ENCODE results near the gene CRNN. TPM values are rescaled to one million over a fixed set of nuclear protein-coding genes. Genes with fewer than 3 reads are reported as not detected.

The CRNN gene
- total RNA-seq, 2 donors from 2014 or later, result not detected

DNA sequence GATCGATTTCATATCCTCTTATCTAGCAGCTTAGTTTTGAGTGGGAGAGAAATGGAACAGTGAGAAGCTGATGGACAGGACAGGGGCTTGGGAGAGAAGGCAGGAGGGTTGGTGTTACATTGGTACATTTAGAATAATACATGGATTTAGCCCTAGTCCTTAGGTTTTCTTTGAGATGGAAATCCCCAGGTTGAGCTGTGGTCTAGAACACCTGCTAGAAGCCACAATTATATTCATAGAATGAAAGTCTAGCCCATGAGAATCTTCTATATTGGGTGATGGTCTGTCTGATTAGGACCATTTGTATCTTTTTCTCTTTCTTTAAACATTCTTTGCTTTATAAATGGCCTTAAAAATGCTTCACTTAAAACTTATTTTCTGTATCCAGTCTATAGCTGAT is 19.9 kb downstream of the CRNN start:
- Histone ChIP-seq H3K4me3 (no peak overlapping the region), H3K36me3 (no peaks in the 10 kb centered on the region)
- ATAC-seq (ENCODE audit: insufficient number of reproducible peaks, low FRiP score, low read depth), result no peak

DNA sequence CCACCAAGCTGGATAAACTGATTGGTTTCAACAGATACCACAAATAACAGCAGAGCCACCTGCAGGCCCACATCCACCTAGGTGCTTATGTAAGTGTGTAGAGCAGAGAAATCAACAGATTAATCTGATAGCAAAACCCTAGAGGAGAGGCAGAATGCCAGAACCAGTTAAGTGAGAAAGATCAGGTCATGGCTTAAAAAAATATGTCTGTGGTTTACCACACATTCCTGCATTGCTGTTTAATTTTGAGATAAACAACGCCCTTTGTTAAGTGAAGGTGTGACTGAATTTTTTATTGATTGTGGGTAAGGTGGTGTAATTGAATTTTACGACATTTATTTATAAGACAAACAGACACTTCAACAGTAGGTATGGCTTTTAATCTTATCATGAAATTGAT is 21.2 kb downstream of the CRNN start:
- Histone ChIP-seq H3K27me3 (replicated peaks; ENCODE audit: insufficient read depth) (peaks cover 7% of the 10 kb centered on the region), H3K9me3 (no peaks in the 10 kb centered on the region), H3K4me1 (ENCODE audit: control insufficient read depth in 1 of 2, low read depth in 2 of 2) (no peaks in the 10 kb centered on the region), H3K4me3 (no peak overlapping the region), H3K36me3 (no peaks in the 10 kb centered on the region), H3K27ac (no peak overlapping the region)
- ATAC-seq (ENCODE audit: insufficient number of reproducible peaks, low FRiP score, low read depth), result no peak
- no peak for DNase-seq (ENCODE audit: low spot score)
- TF ChIP-seq, protein P1, sequence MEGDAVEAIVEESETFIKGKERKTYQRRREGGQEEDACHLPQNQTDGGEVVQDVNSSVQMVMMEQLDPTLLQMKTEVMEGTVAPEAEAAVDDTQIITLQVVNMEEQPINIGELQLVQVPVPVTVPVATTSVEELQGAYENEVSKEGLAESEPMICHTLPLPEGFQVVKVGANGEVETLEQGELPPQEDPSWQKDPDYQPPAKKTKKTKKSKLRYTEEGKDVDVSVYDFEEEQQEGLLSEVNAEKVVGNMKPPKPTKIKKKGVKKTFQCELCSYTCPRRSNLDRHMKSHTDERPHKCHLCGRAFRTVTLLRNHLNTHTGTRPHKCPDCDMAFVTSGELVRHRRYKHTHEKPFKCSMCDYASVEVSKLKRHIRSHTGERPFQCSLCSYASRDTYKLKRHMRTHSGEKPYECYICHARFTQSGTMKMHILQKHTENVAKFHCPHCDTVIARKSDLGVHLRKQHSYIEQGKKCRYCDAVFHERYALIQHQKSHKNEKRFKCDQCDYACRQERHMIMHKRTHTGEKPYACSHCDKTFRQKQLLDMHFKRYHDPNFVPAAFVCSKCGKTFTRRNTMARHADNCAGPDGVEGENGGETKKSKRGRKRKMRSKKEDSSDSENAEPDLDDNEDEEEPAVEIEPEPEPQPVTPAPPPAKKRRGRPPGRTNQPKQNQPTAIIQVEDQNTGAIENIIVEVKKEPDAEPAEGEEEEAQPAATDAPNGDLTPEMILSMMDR (IDR thresholded peaks at IDR 0.05), result no peak

More for the DNA sequence above, 19.9 kb downstream of the CRNN start:
- DNase-seq (ENCODE audit: low spot score), result no peak
- Histone ChIP-seq H3K27ac (no peak overlapping the region), H3K27me3 (replicated peaks; ENCODE audit: insufficient read depth) (peaks cover 7% of the 10 kb centered on the region), H3K4me1 (ENCODE audit: control insufficient read depth in 1 of 2, low read depth in 2 of 2) (no peaks in the 10 kb centered on the region), H3K9me3 (no peaks in the 10 kb centered on the region)
- TF ChIP-seq, protein P1 (IDR thresholded peaks at IDR 0.05), result no peak

DNA sequence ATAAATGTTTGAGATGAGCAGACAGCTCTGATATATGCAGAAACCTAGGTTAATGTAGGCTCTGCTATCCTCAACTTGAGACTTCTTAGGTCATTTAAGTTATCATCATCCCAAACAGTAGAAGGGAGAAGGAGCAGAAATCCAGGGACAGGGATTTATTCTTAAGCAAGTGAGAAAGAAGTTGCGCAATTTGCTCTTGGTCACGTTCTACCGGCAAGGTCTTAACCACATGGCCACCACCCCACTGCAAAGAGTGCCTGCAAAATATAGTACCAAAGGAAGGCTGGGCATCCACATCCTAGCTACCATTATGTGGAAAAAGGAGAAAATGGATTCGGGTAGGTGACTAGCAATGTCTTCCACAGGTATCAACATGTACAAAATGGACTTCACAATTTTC is 25.2 kb downstream of the CRNN start:
- H3K36me3 ChIP-seq, result no peaks in the 10 kb centered on the region

DNA sequence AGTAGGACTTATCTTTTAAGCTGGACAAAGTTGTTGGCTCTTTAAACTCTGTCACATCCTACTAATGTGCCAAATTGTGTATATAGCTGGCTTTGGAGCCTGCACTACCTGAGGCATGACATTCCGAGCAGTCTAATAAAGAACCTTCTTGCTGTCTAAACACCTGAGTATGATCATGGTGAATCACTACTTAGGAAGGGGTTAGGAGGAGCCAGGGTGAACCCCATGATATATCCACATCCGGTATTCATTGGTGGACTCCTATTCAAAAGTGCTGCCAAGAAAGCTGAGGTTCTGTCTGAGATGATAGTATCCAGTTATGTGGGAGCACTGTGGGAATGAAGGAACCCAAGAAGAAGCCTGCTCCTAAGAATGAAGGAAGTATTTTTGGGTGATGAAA is 27.1 kb downstream of the CRNN start:
- H3K4me3 ChIP-seq, result no peak overlapping the region
- peaks cover 4% of the 10 kb centered on the region for H3K27me3 ChIP-seq (replicated peaks; ENCODE audit: insufficient read depth)
- no peaks in the 10 kb centered on the region for H3K4me1 ChIP-seq (ENCODE audit: control insufficient read depth in 1 of 2, low read depth in 2 of 2)
- DNase-seq (ENCODE audit: low spot score), result no peak
- no peak for ATAC-seq (ENCODE audit: insufficient number of reproducible peaks, low FRiP score, low read depth)
- H3K36me3 ChIP-seq, result no peaks in the 10 kb centered on the region
- H3K9me3 ChIP-seq, result no peaks in the 10 kb centered on the region
- TF ChIP-seq, protein P1 (IDR thresholded peaks at IDR 0.05), result no peak
- no peak overlapping the region for H3K27ac ChIP-seq

More for the DNA sequence above, 25.2 kb downstream of the CRNN start:
- ATAC-seq (ENCODE audit: insufficient number of reproducible peaks, low FRiP score, low read depth) (no peak), DNase-seq (ENCODE audit: low spot score) (no peak)
- Histone ChIP-seq H3K4me1 (ENCODE audit: control insufficient read depth in 1 of 2, low read depth in 2 of 2) (no peaks in the 10 kb centered on the region), H3K27me3 (replicated peaks; ENCODE audit: insufficient read depth) (peaks cover 7% of the 10 kb centered on the region), H3K9me3 (no peaks in the 10 kb centered on the region), H3K27ac (no peak overlapping the region), H3K4me3 (no peak overlapping the region)
- TF ChIP-seq, protein P1 (IDR thresholded peaks at IDR 0.05), result no peak

DNA sequence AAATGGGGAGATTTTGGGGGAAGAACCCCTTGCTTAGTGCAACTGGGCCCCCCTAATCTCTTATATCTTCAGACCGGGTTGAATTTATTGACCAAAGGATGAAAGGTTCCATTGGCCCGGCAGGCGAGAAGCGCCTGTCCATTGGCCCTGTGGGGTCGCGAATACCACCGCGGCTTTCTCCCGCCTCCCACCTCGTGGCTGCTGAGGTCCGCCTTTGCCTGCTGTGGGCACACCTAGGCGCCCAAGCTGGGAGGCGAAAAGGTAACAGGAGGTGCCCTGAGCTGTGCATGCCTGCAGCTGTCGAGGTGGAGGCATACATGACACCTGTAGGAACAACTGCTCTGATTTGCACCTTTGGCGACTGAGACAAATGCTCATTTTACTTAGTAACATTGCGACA is 33.1 kb downstream of the CRNN start:
- DNase-seq (ENCODE audit: low spot score) (no peak), ATAC-seq (ENCODE audit: insufficient number of reproducible peaks, low FRiP score, low read depth) (no peak)
- Histone ChIP-seq H3K9me3 (no peaks in the 10 kb centered on the region), H3K36me3 (no peaks in the 10 kb centered on the region), H3K27me3 (replicated peaks; ENCODE audit: insufficient read depth) (no peaks in the 10 kb centered on the region), H3K27ac (no peak overlapping the region), H3K4me1 (ENCODE audit: control insufficient read depth in 1 of 2, low read depth in 2 of 2) (no peaks in the 10 kb centered on the region), H3K4me3 (no peak overlapping the region)
- TF ChIP-seq, protein P1 (IDR thresholded peaks at IDR 0.05), result no peak

All from thoracic aorta (tissue), 2 donors.